IPS-18a (cell line): ENCODE results near the gene NSF.
"Not testable (repeated sequence)": the region's sequence is repeated elsewhere in the genome, so short reads cannot be mapped to it uniquely, and the experiment has no call there.

Experiments used
- H3K27ac ChIP-seq: one replicate; pipeline ENCODE4 v1.5.1; 2013; ENCODE audit warnings: low read length
- H3K27me3 ChIP-seq: one replicate; pipeline ENCODE4 v1.6.1; 2013; ENCODE audit warnings: mild to moderate bottlenecking, low read length; ENCODE audit not compliant: control insufficient read depth, insufficient read depth
- H3K36me3 ChIP-seq: one replicate; pipeline ENCODE4 v1.6.1; 2013; ENCODE audit warnings: low read depth, low read length; ENCODE audit not compliant: control insufficient read depth
- H3K4me1 ChIP-seq: one replicate; pipeline ENCODE4 v1.6.1; 2013; ENCODE audit warnings: low read depth, low read length; ENCODE audit not compliant: control insufficient read depth
- H3K4me3 ChIP-seq: one replicate; pipeline ENCODE4 v1.5.1; 2013; ENCODE audit warnings: low read length
- H3K9ac ChIP-seq: one replicate; pipeline ENCODE4 v1.6.1; 2013; ENCODE audit warnings: mild to moderate bottlenecking, low read length, moderate library complexity
- H3K9me3 ChIP-seq: one replicate; pipeline ENCODE4 v1.6.1; 2013; ENCODE audit warnings: low read depth, low read length; ENCODE audit not compliant: control insufficient read depth

Gene NSF

GRCh38 chr17:46598344-46598931 is 8.0 kb downstream of the NSF start:
- H3K27ac ChIP-seq, H3K9me3 ChIP-seq, H3K9ac ChIP-seq, H3K4me1 ChIP-seq, H3K4me3 ChIP-seq, H3K36me3 ChIP-seq, H3K27me3 ChIP-seq: not testable (repeated sequence)

- not testable (repeated sequence) for H3K9me3 ChIP-seq, H3K36me3 ChIP-seq, H3K4me3 ChIP-seq, H3K27me3 ChIP-seq, H3K4me1 ChIP-seq, H3K9ac ChIP-seq, H3K27ac ChIP-seq
These were observed 10.3 kb downstream of the NSF start for GRCh38 chr17:46600767-46601166.

GRCh38 chr17:46603125-46603524 is 12.7 kb downstream of the NSF start:
- not testable (repeated sequence) for H3K4me1 ChIP-seq, H3K4me3 ChIP-seq, H3K9me3 ChIP-seq, H3K9ac ChIP-seq, H3K27me3 ChIP-seq, H3K27ac ChIP-seq, H3K36me3 ChIP-seq

GRCh38 chr17:46611304-46611703 is 20.8 kb downstream of the NSF start:
- H3K9ac ChIP-seq, H3K4me3 ChIP-seq, H3K36me3 ChIP-seq: not testable (repeated sequence)

GRCh38 chr17:46613876-46614275 is 23.4 kb downstream of the NSF start:
- not testable (repeated sequence) for H3K36me3 ChIP-seq, H3K4me1 ChIP-seq, H3K27me3 ChIP-seq, H3K9ac ChIP-seq, H3K27ac ChIP-seq, H3K4me3 ChIP-seq, H3K9me3 ChIP-seq

More at GRCh38 chr17:46611304-46611703, 20.8 kb downstream of the NSF start:
- H3K9me3 ChIP-seq, H3K4me1 ChIP-seq, H3K27me3 ChIP-seq, H3K27ac ChIP-seq: not testable (repeated sequence)

GRCh38 chr17:46617121-46617520 is 26.7 kb downstream of the NSF start:
- H3K27ac ChIP-seq, H3K4me1 ChIP-seq, H3K9ac ChIP-seq, H3K9me3 ChIP-seq, H3K4me3 ChIP-seq, H3K27me3 ChIP-seq, H3K36me3 ChIP-seq: not testable (repeated sequence)

GRCh38 chr17:46618975-46619374 is 28.5 kb downstream of the NSF start:
- H3K4me1 ChIP-seq, H3K9me3 ChIP-seq, H3K36me3 ChIP-seq, H3K27me3 ChIP-seq, H3K27ac ChIP-seq, H3K4me3 ChIP-seq, H3K9ac ChIP-seq: not testable (repeated sequence)

- not testable (repeated sequence) for H3K27me3 ChIP-seq, H3K9ac ChIP-seq, H3K4me3 ChIP-seq, H3K36me3 ChIP-seq, H3K4me1 ChIP-seq, H3K27ac ChIP-seq, H3K9me3 ChIP-seq
These were observed 33.3 kb downstream of the NSF start for GRCh38 chr17:46623790-46624189.

- H3K9ac ChIP-seq, H3K4me3 ChIP-seq, H3K27me3 ChIP-seq, H3K27ac ChIP-seq, H3K36me3 ChIP-seq, H3K9me3 ChIP-seq, H3K4me1 ChIP-seq: not testable (repeated sequence)
These were observed 34.3 kb downstream of the NSF start for GRCh38 chr17:46624726-46625125.

GRCh38 chr17:46627452-46627851 is 37.0 kb downstream of the NSF start:
- not testable (repeated sequence) for H3K4me1 ChIP-seq, H3K4me3 ChIP-seq, H3K27ac ChIP-seq, H3K36me3 ChIP-seq, H3K9ac ChIP-seq, H3K9me3 ChIP-seq, H3K27me3 ChIP-seq

- not testable (repeated sequence) for H3K36me3 ChIP-seq, H3K4me3 ChIP-seq, H3K4me1 ChIP-seq, H3K9me3 ChIP-seq, H3K9ac ChIP-seq, H3K27ac ChIP-seq, H3K27me3 ChIP-seq
These were observed 38.4 kb downstream of the NSF start for GRCh38 chr17:46628753-46629436.

GRCh38 chr17:46632146-46632545 is 41.7 kb downstream of the NSF start:
- not testable (repeated sequence) for H3K9me3 ChIP-seq, H3K36me3 ChIP-seq

More at GRCh38 chr17:46632146-46632545, 41.7 kb downstream of the NSF start:
- H3K4me3 ChIP-seq, H3K9ac ChIP-seq, H3K27me3 ChIP-seq, H3K27ac ChIP-seq, H3K4me1 ChIP-seq: not testable (repeated sequence)
